ENCODE results near the gene ESRRG.

Gene ESRRG

DNA sequence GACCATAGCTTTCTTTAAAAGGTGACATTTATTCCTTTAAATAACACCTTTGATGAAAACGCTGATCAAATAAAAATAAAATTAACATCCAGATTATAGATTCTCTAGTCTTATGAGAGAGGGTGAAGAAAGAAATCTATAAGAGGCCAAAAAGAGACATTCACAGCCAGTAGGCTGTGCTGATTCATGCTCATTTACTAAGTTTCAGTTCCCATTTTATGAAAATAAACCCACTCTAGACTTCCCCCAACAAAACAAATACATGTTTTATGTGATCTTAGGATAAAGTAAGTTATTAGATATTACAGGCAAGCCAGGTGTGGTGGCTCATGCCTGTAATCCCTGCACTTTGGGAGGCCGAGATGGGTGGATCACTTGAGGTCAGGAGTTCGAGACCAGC, 21.1 kb downstream of the ESRRG start:
- no peaks in the 10 kb centered on the region for H3F3A ChIP-seq (ENCODE audit: insufficient read depth)
- no peaks in the 10 kb centered on the region for H3K9me2 ChIP-seq (replicated peaks; ENCODE audit: insufficient read depth, low read length)
- H3K4me2 ChIP-seq (ENCODE audit: low read depth, low read length, poor library complexity, severe bottlenecking), result no peak overlapping the region
- H3K36me3 ChIP-seq (ENCODE audit: low read length), result no peaks in the 10 kb centered on the region
- no peak overlapping the region for H3K9ac ChIP-seq (ENCODE audit: low read length)
- H3K79me2 ChIP-seq (ENCODE audit: insufficient read depth, low read length), result no peaks in the 10 kb centered on the region
- no peak for TF ChIP-seq EZH2phosphoT487 (conservative IDR thresholded peaks at IDR 0.05; ENCODE audit: low read length)
- TF ChIP-seq, protein P1, sequence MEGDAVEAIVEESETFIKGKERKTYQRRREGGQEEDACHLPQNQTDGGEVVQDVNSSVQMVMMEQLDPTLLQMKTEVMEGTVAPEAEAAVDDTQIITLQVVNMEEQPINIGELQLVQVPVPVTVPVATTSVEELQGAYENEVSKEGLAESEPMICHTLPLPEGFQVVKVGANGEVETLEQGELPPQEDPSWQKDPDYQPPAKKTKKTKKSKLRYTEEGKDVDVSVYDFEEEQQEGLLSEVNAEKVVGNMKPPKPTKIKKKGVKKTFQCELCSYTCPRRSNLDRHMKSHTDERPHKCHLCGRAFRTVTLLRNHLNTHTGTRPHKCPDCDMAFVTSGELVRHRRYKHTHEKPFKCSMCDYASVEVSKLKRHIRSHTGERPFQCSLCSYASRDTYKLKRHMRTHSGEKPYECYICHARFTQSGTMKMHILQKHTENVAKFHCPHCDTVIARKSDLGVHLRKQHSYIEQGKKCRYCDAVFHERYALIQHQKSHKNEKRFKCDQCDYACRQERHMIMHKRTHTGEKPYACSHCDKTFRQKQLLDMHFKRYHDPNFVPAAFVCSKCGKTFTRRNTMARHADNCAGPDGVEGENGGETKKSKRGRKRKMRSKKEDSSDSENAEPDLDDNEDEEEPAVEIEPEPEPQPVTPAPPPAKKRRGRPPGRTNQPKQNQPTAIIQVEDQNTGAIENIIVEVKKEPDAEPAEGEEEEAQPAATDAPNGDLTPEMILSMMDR (IDR thresholded peaks at IDR 0.05; ENCODE audit: insufficient read depth, low read length, poor library complexity, severe bottlenecking), result no peak
- H2AFZ ChIP-seq (ENCODE audit: low read depth, low read length, severe bottlenecking), result no peak overlapping the region
- no peak overlapping the region for H3K27ac ChIP-seq (ENCODE audit: low read depth, low read length)
- no peaks in the 10 kb centered on the region for H3K27me3 ChIP-seq (ENCODE audit: low read length)
- H3K9me3 ChIP-seq (ENCODE audit: insufficient read depth, low read length), result no peaks in the 10 kb centered on the region
- H3K4me3 ChIP-seq (ENCODE audit: insufficient read depth, low read length, poor library complexity, severe bottlenecking), result no peak overlapping the region
- H4K20me1 ChIP-seq (ENCODE audit: low read depth, low read length), result no peaks in the 10 kb centered on the region

DNA sequence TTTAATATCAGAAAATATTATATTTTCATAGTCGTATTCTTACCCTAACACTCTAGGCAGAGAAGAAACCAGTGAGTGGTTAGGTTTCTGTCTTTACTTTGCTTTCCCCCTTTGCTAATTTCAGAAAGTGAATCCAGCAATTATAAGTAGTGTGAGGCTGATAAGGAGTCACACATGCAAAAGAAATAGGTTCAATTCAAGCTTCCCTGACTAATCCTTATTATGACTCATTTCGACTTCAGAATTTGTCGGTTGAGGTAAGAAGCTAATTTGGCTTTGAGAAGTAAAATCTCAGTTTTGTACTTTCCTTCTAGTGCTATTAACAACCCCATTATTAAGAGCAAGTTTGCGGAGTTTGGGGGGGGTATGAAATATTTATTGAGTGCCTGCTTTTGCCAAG, 22.4 kb downstream of the ESRRG start:
- Histone ChIP-seq H3K27me3 (ENCODE audit: low read length) (no peaks in the 10 kb centered on the region), H3K9me2 (replicated peaks; ENCODE audit: insufficient read depth, low read length) (no peaks in the 10 kb centered on the region), H3K9ac (ENCODE audit: low read length) (no peak overlapping the region), H3K4me2 (ENCODE audit: low read depth, low read length, poor library complexity, severe bottlenecking) (no peak overlapping the region), H3K79me2 (ENCODE audit: insufficient read depth, low read length) (no peaks in the 10 kb centered on the region), H3K36me3 (ENCODE audit: low read length) (no peaks in the 10 kb centered on the region), H3K27ac (ENCODE audit: low read depth, low read length) (no peak overlapping the region), H2AFZ (ENCODE audit: low read depth, low read length, severe bottlenecking) (no peak overlapping the region), H3K4me3 (ENCODE audit: insufficient read depth, low read length, poor library complexity, severe bottlenecking) (no peak overlapping the region), H3K9me3 (ENCODE audit: insufficient read depth, low read length) (no peaks in the 10 kb centered on the region), H3F3A (ENCODE audit: insufficient read depth) (no peaks in the 10 kb centered on the region), H4K20me1 (ENCODE audit: low read depth, low read length) (no peaks in the 10 kb centered on the region)
- TF ChIP-seq EZH2phosphoT487 (conservative IDR thresholded peaks at IDR 0.05; ENCODE audit: low read length), result no peak
- TF ChIP-seq, protein P1 (IDR thresholded peaks at IDR 0.05; ENCODE audit: insufficient read depth, low read length, poor library complexity, severe bottlenecking), result no peak

DNA sequence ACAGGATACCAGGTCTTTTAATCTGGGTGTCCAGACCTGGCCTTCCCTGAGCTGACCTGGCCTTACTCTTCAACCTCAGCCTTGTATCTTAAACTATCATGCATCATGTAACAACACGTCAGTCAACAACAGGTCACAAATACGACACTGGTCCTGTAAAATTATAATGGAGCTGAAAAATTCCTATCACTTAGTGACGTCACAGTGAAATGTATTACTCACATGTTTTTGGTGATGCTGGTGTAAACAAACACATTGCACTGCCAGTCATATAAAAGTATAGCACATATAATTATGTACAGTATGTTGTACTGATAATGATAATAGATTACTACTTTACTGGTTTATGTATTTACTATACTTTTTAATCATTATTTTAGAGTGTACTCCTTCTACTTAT, 31.5 kb downstream of the ESRRG start:
- H3K4me3 ChIP-seq (ENCODE audit: insufficient read depth, low read length, poor library complexity, severe bottlenecking), result no peak overlapping the region
- H3K36me3 ChIP-seq (ENCODE audit: low read length), result no peaks in the 10 kb centered on the region
- no peaks in the 10 kb centered on the region for H3K9me2 ChIP-seq (replicated peaks; ENCODE audit: insufficient read depth, low read length)
- no peaks in the 10 kb centered on the region for H3K9me3 ChIP-seq (ENCODE audit: insufficient read depth, low read length)
- H2AFZ ChIP-seq (ENCODE audit: low read depth, low read length, severe bottlenecking), result no peak overlapping the region
- no peaks in the 10 kb centered on the region for H4K20me1 ChIP-seq (ENCODE audit: low read depth, low read length)
- no peak overlapping the region for H3K4me2 ChIP-seq (ENCODE audit: low read depth, low read length, poor library complexity, severe bottlenecking)
- H3K79me2 ChIP-seq (ENCODE audit: insufficient read depth, low read length), result no peaks in the 10 kb centered on the region
- no peak overlapping the region for H3K9ac ChIP-seq (ENCODE audit: low read length)
- H3F3A ChIP-seq (ENCODE audit: insufficient read depth), result no peaks in the 10 kb centered on the region
- H3K27me3 ChIP-seq (ENCODE audit: low read length), result no peaks in the 10 kb centered on the region
- no peak overlapping the region for H3K27ac ChIP-seq (ENCODE audit: low read depth, low read length)
- TF ChIP-seq, protein P1 (IDR thresholded peaks at IDR 0.05; ENCODE audit: insufficient read depth, low read length, poor library complexity, severe bottlenecking), result no peak

DNA sequence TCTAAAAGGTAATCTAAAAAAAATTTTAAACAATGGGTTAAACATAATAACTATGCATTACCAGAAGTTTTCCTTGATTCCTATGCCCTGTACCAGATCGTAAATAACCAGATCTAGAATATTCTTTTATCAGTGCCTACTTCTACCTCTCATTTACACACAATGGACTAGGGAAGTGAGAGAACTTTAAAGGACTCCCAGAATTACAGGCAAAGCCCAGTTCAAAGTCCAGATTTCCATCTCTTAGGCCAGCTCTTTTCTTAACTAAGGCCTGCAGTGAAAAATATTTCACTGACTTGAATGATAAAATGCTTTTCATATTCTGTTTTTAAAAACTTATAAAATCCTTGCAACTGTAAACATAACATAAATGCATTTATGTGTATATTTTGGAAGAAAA, 32.6 kb downstream of the ESRRG start:
- Histone ChIP-seq H3K36me3 (ENCODE audit: low read length) (no peaks in the 10 kb centered on the region), H3K9me2 (replicated peaks; ENCODE audit: insufficient read depth, low read length) (no peaks in the 10 kb centered on the region), H3K4me2 (ENCODE audit: low read depth, low read length, poor library complexity, severe bottlenecking) (no peak overlapping the region), H3K4me3 (ENCODE audit: insufficient read depth, low read length, poor library complexity, severe bottlenecking) (no peak overlapping the region), H2AFZ (ENCODE audit: low read depth, low read length, severe bottlenecking) (no peak overlapping the region), H3K27me3 (ENCODE audit: low read length) (no peaks in the 10 kb centered on the region), H4K20me1 (ENCODE audit: low read depth, low read length) (no peaks in the 10 kb centered on the region), H3K9ac (ENCODE audit: low read length) (no peak overlapping the region), H3K79me2 (ENCODE audit: insufficient read depth, low read length) (no peaks in the 10 kb centered on the region), H3K9me3 (ENCODE audit: insufficient read depth, low read length) (no peaks in the 10 kb centered on the region), H3K27ac (ENCODE audit: low read depth, low read length) (no peak overlapping the region), H3F3A (ENCODE audit: insufficient read depth) (no peaks in the 10 kb centered on the region)
- TF ChIP-seq, protein P1 (IDR thresholded peaks at IDR 0.05; ENCODE audit: insufficient read depth, low read length, poor library complexity, severe bottlenecking), result no peak
- no peak for TF ChIP-seq EZH2phosphoT487 (conservative IDR thresholded peaks at IDR 0.05; ENCODE audit: low read length)
